AG10803 (cell line): ENCODE data around the gene MBNL1.

ENCODE experiments used
- DNase-seq: peaks from one replicate; pipeline ENCODE4 v3.0.0; 2010; ENCODE audit warnings: low read depth
- H3K4me3 ChIP-seq: 2 replicates; pipeline ENCODE4 v1.5.1; 2011; ENCODE audit warnings: mild to moderate bottlenecking, low read length, control low read depth
- TF ChIP-seq, protein P1 (sequence below): conservative IDR thresholded peaks from 2 replicates; pipeline ENCODE4 v1.5.1; 2011; ENCODE audit warnings: mild to moderate bottlenecking, low read length, control low read depth, inconsistent platforms

The MBNL1 gene

GRCh38 chr3:152266221-152266995 is 2.3 kb upstream of the MBNL1 start:
- H3K4me3 ChIP-seq: peak overlapping the region; percentile 11
- TF ChIP-seq, protein P1, sequence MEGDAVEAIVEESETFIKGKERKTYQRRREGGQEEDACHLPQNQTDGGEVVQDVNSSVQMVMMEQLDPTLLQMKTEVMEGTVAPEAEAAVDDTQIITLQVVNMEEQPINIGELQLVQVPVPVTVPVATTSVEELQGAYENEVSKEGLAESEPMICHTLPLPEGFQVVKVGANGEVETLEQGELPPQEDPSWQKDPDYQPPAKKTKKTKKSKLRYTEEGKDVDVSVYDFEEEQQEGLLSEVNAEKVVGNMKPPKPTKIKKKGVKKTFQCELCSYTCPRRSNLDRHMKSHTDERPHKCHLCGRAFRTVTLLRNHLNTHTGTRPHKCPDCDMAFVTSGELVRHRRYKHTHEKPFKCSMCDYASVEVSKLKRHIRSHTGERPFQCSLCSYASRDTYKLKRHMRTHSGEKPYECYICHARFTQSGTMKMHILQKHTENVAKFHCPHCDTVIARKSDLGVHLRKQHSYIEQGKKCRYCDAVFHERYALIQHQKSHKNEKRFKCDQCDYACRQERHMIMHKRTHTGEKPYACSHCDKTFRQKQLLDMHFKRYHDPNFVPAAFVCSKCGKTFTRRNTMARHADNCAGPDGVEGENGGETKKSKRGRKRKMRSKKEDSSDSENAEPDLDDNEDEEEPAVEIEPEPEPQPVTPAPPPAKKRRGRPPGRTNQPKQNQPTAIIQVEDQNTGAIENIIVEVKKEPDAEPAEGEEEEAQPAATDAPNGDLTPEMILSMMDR: peak; percentile 5; the same call in 1 of the 2 replicates
- peak; percentile 97 for DNase-seq

GRCh38 chr3:152267831-152268554 is 736 bp upstream of the MBNL1 start:
- DNase-seq: peak; percentile 47
- H3K4me3 ChIP-seq: peak overlapping the region; percentile 60

GRCh38 chr3:152269056-152269830 is 514 bp downstream of the MBNL1 start:
- peak overlapping the region; percentile 60 for H3K4me3 ChIP-seq
- TF ChIP-seq, protein P1: no peak
- peak; percentile 96 for DNase-seq

More at GRCh38 chr3:152267831-152268554, 736 bp upstream of the MBNL1 start:
- TF ChIP-seq, protein P1: no peak

GRCh38 chr3:152269831-152270734 is 1.4 kb downstream of the MBNL1 start:
- DNase-seq: no peak
- H3K4me3 ChIP-seq: peak overlapping the region; percentile 60
- TF ChIP-seq, protein P1: no peak

DNA sequence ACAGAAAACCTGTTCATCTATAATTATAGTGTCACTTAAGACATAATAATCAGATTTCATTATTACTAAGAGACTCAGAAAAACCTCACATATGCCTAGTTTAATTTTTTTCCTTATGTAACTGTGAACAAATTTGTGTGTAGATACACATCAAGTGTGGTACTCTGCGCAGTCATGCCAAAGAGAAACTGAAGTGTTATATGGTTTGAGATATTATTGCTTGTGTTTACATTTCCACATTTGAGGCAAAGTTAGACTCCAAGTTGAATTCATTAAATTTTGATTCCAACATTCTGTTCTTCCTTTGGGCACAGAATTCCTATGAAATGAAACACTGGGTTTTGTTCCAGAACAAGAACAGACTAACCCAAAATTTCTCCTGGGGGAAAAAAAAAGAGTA is 2.2 kb downstream of the MBNL1 start:
- TF ChIP-seq, protein P1: no peak
- DNase-seq: peak; percentile 47
- peak overlapping the region; percentile 60 for H3K4me3 ChIP-seq

GRCh38 chr3:152271501-152272236 is 2.9 kb downstream of the MBNL1 start:
- TF ChIP-seq, protein P1: no peak
- no peak for DNase-seq
- H3K4me3 ChIP-seq: peak overlapping the region; percentile 60
